Transverse colon (tissue), 4 donors: ENCODE results near the gene LRP1B.

Experiments
- EP300 ChIP-seq: sonication (generic); formaldehyde crosslinking; IDR thresholded peaks from one replicate; pipeline ENCODE4 v1.6.1; 2017; ENCODE audit warnings: antibody characterized with exemption, low read depth
- POLR2A ChIP-seq: fragments of 450-650 bp; IDR thresholded peaks from one replicate; pipeline ENCODE4 v1.6.1; 2016; ENCODE audit warnings: antibody characterized with exemption, mild to moderate bottlenecking, moderate library complexity
- POLR2AphosphoS5 ChIP-seq, 3 donors: sonication (generic); formaldehyde crosslinking; IDR thresholded peaks; one replicate each; pipeline ENCODE4 v1.6.1; 2016; ENCODE audit warnings: antibody characterized with exemption in 3 of 3
- TF ChIP-seq, protein P1 (sequence below), 5 experiments: fragments of 200-600 bp in 3 of 5; fragments of 450-650 bp in 2 of 5; sonication (generic) in 3 of 5; IDR thresholded peaks; 1 replicate in 2 of 5; 2 replicates in 3 of 5; pipeline ENCODE4 v1.5.1; 2016 to 2017; ENCODE audit warnings: antibody characterized with exemption in 5 of 5, inconsistent platforms in 3 of 5, mild to moderate bottlenecking in 2 of 5, moderate library complexity in 1 of 5

DNA sequence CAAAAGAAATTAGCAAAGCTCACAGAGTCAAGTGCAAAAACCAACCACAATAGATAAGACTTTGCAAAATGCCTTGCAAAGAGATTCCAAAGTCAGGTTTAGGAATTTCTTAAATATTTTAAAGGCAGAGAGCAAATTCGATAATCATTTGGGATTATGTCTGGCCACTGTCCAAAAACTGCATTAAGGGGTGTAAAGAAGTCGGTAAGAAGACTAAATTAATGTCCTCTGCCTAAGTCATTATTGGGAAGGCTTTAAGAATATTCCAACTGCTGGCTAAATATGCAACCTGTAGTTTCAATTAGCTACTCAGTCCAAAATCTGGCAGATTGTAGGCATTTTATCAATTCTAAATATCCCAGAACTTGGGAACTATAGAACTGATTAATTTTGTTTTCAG lies 13.7 kb upstream of the LRP1B start:
- TF ChIP-seq, protein P1, sequence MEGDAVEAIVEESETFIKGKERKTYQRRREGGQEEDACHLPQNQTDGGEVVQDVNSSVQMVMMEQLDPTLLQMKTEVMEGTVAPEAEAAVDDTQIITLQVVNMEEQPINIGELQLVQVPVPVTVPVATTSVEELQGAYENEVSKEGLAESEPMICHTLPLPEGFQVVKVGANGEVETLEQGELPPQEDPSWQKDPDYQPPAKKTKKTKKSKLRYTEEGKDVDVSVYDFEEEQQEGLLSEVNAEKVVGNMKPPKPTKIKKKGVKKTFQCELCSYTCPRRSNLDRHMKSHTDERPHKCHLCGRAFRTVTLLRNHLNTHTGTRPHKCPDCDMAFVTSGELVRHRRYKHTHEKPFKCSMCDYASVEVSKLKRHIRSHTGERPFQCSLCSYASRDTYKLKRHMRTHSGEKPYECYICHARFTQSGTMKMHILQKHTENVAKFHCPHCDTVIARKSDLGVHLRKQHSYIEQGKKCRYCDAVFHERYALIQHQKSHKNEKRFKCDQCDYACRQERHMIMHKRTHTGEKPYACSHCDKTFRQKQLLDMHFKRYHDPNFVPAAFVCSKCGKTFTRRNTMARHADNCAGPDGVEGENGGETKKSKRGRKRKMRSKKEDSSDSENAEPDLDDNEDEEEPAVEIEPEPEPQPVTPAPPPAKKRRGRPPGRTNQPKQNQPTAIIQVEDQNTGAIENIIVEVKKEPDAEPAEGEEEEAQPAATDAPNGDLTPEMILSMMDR (IDR thresholded peaks at IDR 0.05), result no peak
- TF ChIP-seq POLR2A (no peak), POLR2AphosphoS5 (IDR thresholded peaks at IDR 0.05) (no peak), EP300 (no peak)
